Natural killer cell (primary cell): ENCODE measurements around the gene ABHD17C. TPM values are rescaled to one million over a fixed set of nuclear protein-coding genes. Genes with fewer than 3 reads are reported as not detected.

Source experiments
- ATAC-seq, 3 donors: fragments of 150-1000 bp in 2 of 3; fragments of 200-7000 bp in 1 of 3; cut with Tn5 transposase; 1 replicate in 1 of 3; 2 replicates in 2 of 3; pipeline ENCODE4 v1.10.0; 2021; ENCODE audit warnings: mild to moderate bottlenecking in 2 of 3, moderate library complexity in 2 of 3
- DNase-seq, 2 donors: peaks; one replicate each; pipeline versions ENCODE4 v3.0.0 to v3.0.0-alpha.2; 2013 to 2021; ENCODE audit warnings: mixed read lengths in 1 of 2
- H3K27ac ChIP-seq: one replicate; pipeline ENCODE4 v1.5.1; 2013; ENCODE audit warnings: mild to moderate bottlenecking, low read length
- H3K27me3 ChIP-seq: one replicate; pipeline ENCODE4 v1.6.1; 2013; ENCODE audit warnings: low read length; ENCODE audit not compliant: control insufficient read depth, insufficient read depth
- H3K36me3 ChIP-seq: one replicate; pipeline ENCODE4 v1.6.1; 2013; ENCODE audit warnings: low read length; ENCODE audit not compliant: control insufficient read depth, insufficient read depth
- H3K4me1 ChIP-seq: one replicate; pipeline ENCODE4 v1.6.1; 2013; ENCODE audit warnings: low read length; ENCODE audit not compliant: control insufficient read depth, insufficient read depth
- H3K4me3 ChIP-seq: one replicate; pipeline ENCODE4 v1.5.1; 2013; ENCODE audit warnings: low read length
- H3K9me3 ChIP-seq: one replicate; pipeline ENCODE4 v1.6.1; 2013; ENCODE audit warnings: low read length; ENCODE audit not compliant: control insufficient read depth, insufficient read depth
- H3K27ac Mint-ChIP-seq, 2 donors: one replicate each; pipeline ENCODE4 v1.8.0; 2022; ENCODE audit warnings: mild to moderate bottlenecking in 2 of 2, mixed read lengths in 2 of 2, moderate library complexity in 1 of 2
- H3K27me3 Mint-ChIP-seq, 2 donors: one replicate each; pipeline ENCODE4 v1.8.0; 2022; ENCODE audit warnings: low read depth in 2 of 2, mixed read lengths in 2 of 2
- H3K36me3 Mint-ChIP-seq: one replicate; pipeline ENCODE4 v1.8.0; 2022; ENCODE audit warnings: mixed read lengths
- H3K4me1 Mint-ChIP-seq, 2 donors: one replicate each; pipeline ENCODE4 v1.8.0; 2022; ENCODE audit warnings: mixed read lengths in 2 of 2
- H3K4me3 Mint-ChIP-seq: one replicate; pipeline ENCODE4 v1.8.0; 2022; ENCODE audit warnings: mild to moderate bottlenecking, moderate library complexity, mixed read lengths
- H3K9me3 Mint-ChIP-seq, 2 donors: one replicate each; pipeline ENCODE4 v1.8.0; 2022; ENCODE audit warnings: mixed read lengths in 2 of 2
- CTCF ChIP-seq: fragments of 200-600 bp; IDR thresholded peaks from one replicate; pipeline ENCODE4 v1.8.0; 2022; ENCODE audit warnings: antibody characterized with exemption
- WGBS: methylation state at CpG from one replicate; pipeline ENCODE4 v1.1.7; 2013; ENCODE audit warnings: missing lambda C conversion rate; ENCODE audit not compliant: insufficient coverage; 5-methylcytosine and 5-hydroxymethylcytosine counted together
- intact Hi-C: fragments of 100-400 bp; cut with micrococcal nuclease; formaldehyde crosslinking; loops from one replicate; pipeline ENCODE4 v1.14.2; 2022
- total RNA-seq, 4 donors: library from RNA; stranded (reverse); fragments of 120-200 nt in 1 of 4; gene quantifications; one replicate each; pipeline versions ENCODE4 v1.2.3 to v1.2.4, GENCODE V29; 2013 to 2022

ABHD17C gene
- total RNA-seq, 3 donors from 2014 or later (not counting 1 experiment from before 2014, with no cell fraction given): 2.4 to 4.4 (median 4.3) TPM

GRCh38 chr15:80659375-80659774 lies 35.7 kb upstream of the ABHD17C start:
- Mint-ChIP-seq H3K27me3 (peaks cover 20% of the 10 kb centered on the region in 2 donors), H3K27ac (no peak overlapping the region), H3K9me3 (no peaks in the 10 kb centered on the region), H3K4me1 (no peaks in the 10 kb centered on the region), H3K36me3 (no peaks in the 10 kb centered on the region), H3K4me3 (no peak overlapping the region)
- Histone ChIP-seq H3K4me1 (no peaks in the 10 kb centered on the region), H3K4me3 (no peak overlapping the region), H3K9me3 (no peaks in the 10 kb centered on the region), H3K27ac (no peak overlapping the region), H3K36me3 (no peaks in the 10 kb centered on the region), H3K27me3 (no peaks in the 10 kb centered on the region)
- intact Hi-C loops: no loop called here
- ATAC-seq (no peak), DNase-seq (no peak)
- WGBS: 76% methylated on average over 1 of the region's 1 CpG
- no peak for TF ChIP-seq CTCF

- no peak overlapping the region for H3K4me3 Mint-ChIP-seq
- H3K4me1 ChIP-seq: no peaks in the 10 kb centered on the region
- no peak overlapping the region for H3K4me3 ChIP-seq
- no peak for TF ChIP-seq CTCF
- H3K9me3 Mint-ChIP-seq: no peaks in the 10 kb centered on the region
- H3K9me3 ChIP-seq: no peaks in the 10 kb centered on the region
- H3K27ac Mint-ChIP-seq: no peak overlapping the region
- DNase-seq (no peak), ATAC-seq (no peak)
- H3K36me3 ChIP-seq: no peaks in the 10 kb centered on the region
- no peak overlapping the region for H3K27ac ChIP-seq
- H3K27me3 ChIP-seq: no peaks in the 10 kb centered on the region
- intact Hi-C loops: no loop called here
- peaks cover 14 to 20% of the 10 kb centered on the region in 2 donors for H3K27me3 Mint-ChIP-seq
- no peaks in the 10 kb centered on the region for H3K4me1 Mint-ChIP-seq
- H3K36me3 Mint-ChIP-seq: no peaks in the 10 kb centered on the region
Observed at GRCh38 chr15:80660119-80660518, 35.0 kb upstream of the ABHD17C start.

- no peak for DNase-seq
- WGBS: 10% methylated on average over 1 of the region's 1 CpG
- no peak for TF ChIP-seq CTCF
- H3K27me3 ChIP-seq: no peaks in the 10 kb centered on the region
- no peak overlapping the region for H3K27ac Mint-ChIP-seq
- no peaks in the 10 kb centered on the region for H3K4me1 ChIP-seq
- H3K9me3 Mint-ChIP-seq: no peaks in the 10 kb centered on the region
- intact Hi-C loops: no loop called here
- no peaks in the 10 kb centered on the region for H3K4me1 Mint-ChIP-seq
- no peaks in the 10 kb centered on the region for H3K36me3 ChIP-seq
- no peak overlapping the region for H3K27ac ChIP-seq
- ATAC-seq: no peak
- H3K9me3 ChIP-seq: no peaks in the 10 kb centered on the region
- H3K36me3 Mint-ChIP-seq: no peaks in the 10 kb centered on the region
- H3K4me3 ChIP-seq: no peak overlapping the region
- no peak overlapping the region for H3K4me3 Mint-ChIP-seq
- peaks cover 17 to 20% of the 10 kb centered on the region in 2 donors for H3K27me3 Mint-ChIP-seq
Observed at GRCh38 chr15:80662129-80662528, 33.0 kb upstream of the ABHD17C start.

- no peak overlapping the region for H3K4me3 Mint-ChIP-seq
- H3K4me3 ChIP-seq: no peak overlapping the region
- WGBS: 83% methylated on average over 4 of the region's 7 CpGs
- peaks cover 16 to 20% of the 10 kb centered on the region in 2 donors for H3K27me3 Mint-ChIP-seq
- no peak for ATAC-seq
- H3K9me3 Mint-ChIP-seq: no peaks in the 10 kb centered on the region
- no peak overlapping the region for H3K27ac Mint-ChIP-seq
- H3K4me1 Mint-ChIP-seq: no peaks in the 10 kb centered on the region
- H3K36me3 Mint-ChIP-seq: no peaks in the 10 kb centered on the region
- no peak overlapping the region for H3K27ac ChIP-seq
- H3K27me3 ChIP-seq: no peaks in the 10 kb centered on the region
- TF ChIP-seq CTCF: no peak
- intact Hi-C loops: no loop called here
- H3K4me1 ChIP-seq: no peaks in the 10 kb centered on the region
- no peak for DNase-seq
- no peaks in the 10 kb centered on the region for H3K36me3 ChIP-seq
- H3K9me3 ChIP-seq: no peaks in the 10 kb centered on the region
Observed at GRCh38 chr15:80662757-80663553, 32.2 kb upstream of the ABHD17C start.
